ENCODE results near the gene FLAD1.

FLAD1 gene

DNA sequence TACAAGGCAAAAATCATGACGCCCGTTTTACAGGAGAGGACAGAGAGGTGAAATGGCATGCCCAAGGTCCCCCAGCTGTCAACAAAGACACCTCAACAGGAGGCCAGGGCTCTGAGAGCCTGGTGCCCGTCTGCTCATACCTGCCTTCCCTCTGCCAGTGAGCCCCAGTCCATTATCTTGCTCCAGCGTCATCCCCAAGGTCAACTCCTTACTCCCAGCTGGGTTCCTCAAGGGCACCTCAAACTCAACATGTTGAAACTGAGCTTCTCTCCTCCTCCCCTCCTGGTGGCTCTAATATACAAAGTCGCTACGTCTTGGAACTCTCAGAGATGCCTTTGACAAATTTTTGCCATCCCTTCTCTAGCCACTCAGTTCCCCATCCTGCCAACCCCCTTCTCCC lies 30.5 kb upstream of the FLAD1 start:
- DNase-seq: no peak

DNA sequence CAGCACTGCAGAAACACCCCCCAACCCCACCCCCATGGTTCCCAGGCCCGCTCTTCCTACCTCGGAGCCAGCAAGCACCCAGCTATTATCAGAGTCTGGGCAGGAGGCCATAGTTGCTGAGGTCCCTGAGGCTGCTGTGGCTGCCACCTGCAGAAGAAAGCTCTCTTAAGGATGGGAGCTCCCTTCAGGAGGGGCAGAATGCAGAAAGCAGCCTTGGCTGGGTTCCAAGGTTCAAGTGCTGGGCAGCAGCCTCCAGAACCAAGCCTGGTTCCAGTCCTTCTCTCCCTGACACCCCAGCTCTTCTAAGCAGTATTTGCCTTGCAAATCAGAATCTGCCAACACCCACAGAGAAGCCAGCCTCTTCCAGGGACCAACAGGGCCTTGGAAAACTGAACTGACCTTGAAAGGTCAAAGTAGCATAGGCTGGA lies 29.5 kb upstream of the FLAD1 start:
- DNase-seq: no peak

GRCh38 chr1:154954541-154954940 lies 28.6 kb upstream of the FLAD1 start:
- no peak for DNase-seq

DNA sequence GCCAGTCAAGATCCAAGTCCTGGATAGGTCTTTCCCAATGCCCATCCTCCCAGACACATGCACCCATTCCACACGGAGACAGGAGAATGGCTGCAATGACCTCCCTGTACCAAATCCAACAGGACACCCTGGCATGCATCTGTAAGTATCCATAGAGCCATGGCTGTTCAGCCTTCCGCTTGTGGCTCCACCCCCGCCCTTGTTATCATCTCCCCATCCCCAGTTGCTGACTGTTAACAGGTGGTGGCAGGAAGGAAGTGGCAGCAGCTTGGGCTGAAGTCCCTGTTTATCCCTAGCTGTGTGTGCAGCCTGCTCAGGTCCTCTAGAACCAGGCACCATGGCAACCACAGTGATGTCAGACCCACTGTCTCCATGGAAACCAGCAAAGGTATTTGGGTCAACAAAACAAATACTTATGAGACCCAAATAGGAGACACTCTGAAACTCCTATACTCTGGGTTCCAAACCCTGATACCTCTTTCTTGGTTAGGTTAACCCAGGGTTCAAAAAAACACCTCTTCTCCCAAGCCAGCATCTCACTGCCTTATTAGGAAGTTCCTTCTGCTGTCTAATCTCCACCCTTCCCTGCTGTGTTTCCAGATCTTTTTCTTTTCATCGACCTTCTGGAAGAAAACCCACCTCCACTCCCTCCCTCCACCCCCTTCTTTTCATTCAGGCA lies 28.0 kb upstream of the FLAD1 start:
- DNase-seq: no peak

DNA sequence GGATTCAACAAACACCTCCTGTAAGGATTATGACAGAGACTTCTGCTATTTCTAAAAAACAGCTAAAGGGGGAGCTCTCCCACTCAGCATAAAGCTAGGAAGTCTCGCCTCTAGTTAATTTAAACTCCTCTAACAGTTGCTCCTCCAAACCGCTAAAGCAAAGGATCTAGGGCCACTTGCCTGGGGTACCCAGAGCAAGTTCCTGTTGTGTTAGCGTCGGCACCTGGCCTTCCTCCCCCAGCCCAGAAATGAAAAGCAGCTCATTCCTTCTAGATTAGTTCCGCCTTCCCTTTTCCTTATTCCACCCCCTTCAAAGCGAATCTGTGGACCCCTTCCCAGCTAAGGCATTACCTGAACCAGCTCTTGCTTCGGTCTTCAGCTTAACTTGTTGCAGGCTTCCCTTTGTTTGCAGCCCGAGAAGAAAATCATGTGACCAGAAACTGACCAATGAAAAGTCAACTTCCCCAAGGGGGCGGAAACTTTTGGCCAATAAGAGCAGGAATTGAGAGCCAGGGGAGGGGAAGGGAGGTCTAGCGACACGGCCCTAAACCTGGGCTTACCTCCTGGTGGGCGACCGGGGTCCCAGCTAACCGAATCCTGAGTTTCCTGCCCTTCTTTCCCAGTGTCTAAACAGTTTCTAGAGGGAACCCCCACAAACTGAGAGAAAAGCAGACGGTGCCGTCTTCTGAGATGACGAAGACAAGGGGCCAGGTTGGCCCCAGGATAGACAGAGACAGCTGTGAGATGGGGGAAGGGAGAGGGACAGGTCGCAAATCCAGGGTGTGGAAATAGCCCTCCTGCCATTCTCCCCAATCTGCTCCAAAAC lies 27.2 kb upstream of the FLAD1 start, which contains the start of gene PBXIP1:
Gene PBXIP1 (minus strand): TSS at position 382 of the 826 bp plus-strand sequence. CDS start 2,378 bp downstream, outside the sequence.
- peak; percentile 91 for DNase-seq

DNA sequence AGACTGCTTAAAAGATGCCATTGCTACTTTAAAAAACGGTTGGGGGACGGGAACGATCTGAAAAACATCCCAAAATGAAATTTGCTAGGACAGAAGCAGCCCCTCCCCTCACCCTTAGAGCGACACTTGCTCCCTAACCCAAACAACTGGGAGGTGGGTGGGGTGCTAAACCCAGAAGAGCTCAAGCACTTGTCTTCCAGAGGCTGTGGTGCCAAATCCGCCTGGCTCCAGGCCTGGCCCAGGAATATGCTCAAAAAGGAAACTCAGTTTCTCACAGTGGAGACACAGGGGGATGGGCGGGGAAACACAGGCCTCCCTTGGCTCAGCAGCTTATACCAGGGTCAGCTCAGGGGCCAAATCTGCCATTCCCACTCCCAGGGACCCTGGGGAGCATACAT lies 26.6 kb upstream of the FLAD1 start:
- no peak for DNase-seq

DNA sequence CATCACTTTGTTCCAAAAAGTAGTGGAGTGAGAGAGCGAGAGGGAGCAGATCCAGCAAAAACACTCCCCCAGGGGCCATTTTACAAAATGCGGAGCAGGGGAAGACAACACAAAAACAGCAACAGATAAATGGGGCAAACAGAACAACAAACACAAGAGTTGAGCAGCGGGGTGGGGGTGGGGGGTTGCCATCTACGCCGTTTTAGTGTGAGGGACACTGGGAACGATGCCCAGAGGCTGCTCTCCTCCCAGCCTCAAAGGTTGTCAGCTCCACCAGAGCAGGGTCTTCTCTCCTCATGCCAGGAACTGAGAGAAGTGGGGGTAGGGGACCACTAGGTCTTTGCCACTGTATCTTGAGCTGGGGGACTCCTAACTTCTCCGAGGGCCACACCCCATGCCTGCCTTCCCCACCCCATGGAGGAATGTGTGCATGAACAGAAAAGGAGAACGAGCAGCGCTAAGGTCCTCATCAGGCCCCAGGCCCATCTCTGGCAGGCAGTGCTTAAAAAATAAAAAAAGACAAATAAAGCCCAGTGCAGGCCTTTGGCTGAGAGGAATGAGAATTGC lies 26.0 kb upstream of the FLAD1 start:
- no peak for DNase-seq

- DNase-seq: no peak
These were observed 25.1 kb upstream of the FLAD1 start for GRCh38 chr1:154958036-154958435.

GRCh38 chr1:154958681-154959425 lies 24.3 kb upstream of the FLAD1 start:
- no peak for DNase-seq

GRCh38 chr1:154959426-154959780 lies 23.7 kb upstream of the FLAD1 start:
- no peak for DNase-seq

DNA sequence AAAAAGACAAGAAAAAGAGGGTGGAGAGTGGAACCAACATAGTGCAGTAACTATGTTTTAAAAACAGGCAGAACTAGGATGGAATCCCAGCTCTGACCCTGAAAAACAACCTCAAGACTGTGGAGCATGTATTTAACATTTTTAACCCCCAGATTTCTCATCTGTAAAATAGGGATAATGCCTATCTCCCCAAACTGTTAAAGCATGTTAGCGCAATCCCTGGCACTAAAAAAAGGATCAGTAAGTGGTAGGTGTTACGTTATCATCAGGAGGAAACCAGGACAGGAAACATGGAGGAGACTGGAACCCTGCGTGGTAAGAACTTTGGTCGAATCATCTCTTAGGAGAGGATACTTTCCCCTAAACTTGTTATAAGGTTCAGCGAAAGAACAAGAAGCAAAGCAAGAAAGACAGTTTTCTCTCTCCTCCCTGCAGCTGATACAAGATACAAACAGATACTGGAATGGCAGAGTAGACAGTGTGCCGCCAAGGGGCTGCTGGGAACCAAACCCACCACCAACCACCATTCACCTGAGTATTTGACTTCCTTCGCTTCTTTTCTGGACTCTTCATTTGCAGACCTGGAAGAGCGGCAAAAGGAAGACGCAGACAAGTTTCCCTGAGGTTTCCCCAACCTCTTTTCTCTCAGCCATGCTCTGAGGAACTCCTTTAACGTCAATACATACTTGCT lies 22.6 kb upstream of the FLAD1 start:
- DNase-seq: no peak

DNA sequence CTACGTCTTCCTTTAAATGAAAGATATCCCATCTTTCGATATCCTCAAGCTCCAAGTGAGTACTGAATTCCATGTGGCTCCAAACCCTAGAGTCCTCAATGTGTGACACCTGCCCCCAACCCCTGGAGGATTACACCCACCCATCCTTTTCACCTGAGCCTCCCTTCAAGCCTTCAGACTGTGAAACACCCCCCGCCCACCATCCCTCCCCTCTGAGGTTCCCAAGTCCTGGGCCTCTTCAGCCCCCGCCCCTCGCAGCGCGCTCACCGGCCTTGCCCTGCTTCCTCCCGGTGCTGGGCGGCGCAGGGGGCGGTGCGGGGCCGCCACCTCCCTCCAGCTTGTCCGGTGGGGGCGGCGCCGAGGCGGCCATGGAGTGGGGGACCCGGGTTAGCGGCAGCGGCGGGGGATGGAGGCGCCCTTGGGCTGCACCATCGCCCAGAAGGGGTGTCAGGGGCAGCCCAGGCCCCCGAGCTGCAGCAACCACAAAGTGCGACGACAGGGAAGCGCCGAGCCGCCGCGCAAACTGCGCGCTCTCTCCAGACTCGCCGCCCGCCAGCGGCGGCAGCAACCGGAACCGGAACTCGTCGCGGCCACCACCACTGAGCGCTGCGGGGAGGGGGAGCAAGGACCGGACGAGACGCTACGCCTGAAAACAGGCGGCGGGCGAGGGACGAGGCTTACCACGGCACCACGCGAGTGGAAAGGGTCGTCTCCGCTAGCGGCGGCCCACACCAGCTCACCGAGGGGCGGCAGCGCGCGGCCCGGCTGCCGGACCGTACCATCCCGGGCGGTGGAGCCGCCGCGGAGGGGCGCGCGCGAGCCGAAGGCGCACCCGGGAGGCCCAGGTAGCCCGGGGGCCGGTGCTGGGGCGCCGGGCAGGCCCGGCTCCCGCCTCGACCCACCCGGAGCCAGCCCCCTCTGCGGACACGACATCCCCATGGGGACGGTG lies 21.7 kb upstream of the FLAD1 start, which contains the start of gene PYGO2:
Gene PYGO2 (minus strand): TSS at position 576 of the 949 bp plus-strand sequence. CDS start 206 bp downstream, at position 370.
- peak; percentile 70 for DNase-seq

- no peak for DNase-seq
These were observed 20.9 kb upstream of the FLAD1 start for GRCh38 chr1:154962156-154962749.

GRCh38 chr1:154962795-154963330 lies 20.3 kb upstream of the FLAD1 start:
- no peak for DNase-seq

GRCh38 chr1:154963643-154964042 lies 19.5 kb upstream of the FLAD1 start:
- DNase-seq: no peak

- no peak for DNase-seq
These were observed 18.8 kb upstream of the FLAD1 start for GRCh38 chr1:154964359-154964758.

DNA sequence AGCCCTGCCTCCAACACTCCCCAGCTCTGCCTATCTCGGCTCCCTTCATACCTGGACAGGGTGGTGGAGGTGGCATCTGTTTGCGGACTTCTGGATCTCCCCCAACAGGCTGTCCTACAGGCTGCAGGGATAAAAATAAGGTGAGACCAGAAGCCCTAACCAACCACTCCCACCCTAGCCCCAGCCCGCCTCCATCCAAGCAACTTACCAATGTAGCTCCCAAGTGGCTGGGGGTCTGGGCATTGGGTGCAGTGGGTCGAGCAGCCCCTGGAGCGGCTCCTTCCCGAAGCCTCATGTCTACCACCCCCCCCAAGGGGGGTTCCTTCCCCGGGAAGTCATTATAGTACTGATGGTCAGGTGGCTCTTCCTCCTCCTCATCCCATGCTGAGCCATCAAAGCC lies 17.0 kb upstream of the FLAD1 start:
- DNase-seq: no peak

- DNase-seq: no peak
These were observed 15.7 kb upstream of the FLAD1 start for GRCh38 chr1:154967331-154967950.

DNA sequence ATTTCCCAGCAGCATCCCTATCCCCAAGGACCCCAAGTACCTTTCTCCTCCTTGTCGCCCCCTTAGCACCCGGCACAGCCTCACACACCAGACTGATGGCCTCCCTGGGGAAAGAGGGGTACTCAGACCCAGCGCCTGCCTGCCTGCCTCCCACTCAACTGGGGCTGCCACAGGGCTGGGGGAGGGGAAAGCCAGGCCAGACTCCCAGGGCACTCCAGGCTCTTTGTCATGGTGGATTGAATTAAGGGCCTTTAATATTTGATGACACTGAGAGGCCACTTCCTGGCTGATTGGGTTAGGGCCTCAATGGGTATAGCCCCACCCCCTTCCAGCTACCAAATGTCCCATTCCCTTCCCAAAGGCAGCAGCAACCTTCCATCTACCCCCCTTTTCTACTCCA lies 14.4 kb upstream of the FLAD1 start:
- DNase-seq: no peak

DNA sequence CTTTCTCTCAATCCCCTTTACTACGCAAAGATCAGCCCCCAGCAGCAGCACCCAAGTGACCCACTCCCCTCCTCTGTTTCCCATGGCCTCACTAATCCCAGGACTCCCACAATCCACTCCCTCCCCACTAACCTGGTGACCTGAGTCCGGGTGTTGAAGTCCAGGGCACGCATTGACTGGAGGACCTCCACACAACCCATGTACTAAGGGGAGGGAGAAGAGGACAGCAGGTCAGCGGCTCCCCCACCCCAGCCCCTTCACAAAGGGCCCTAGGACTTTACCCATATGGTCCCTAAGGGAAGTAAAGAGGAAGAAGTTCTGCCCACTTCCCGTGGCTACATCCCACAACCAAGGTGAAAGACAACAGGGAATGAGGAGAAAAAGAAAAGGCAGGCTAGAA lies 13.9 kb upstream of the FLAD1 start:
- no peak for DNase-seq
